ENCODE measurements around the gene TBCCD1.
"Not testable (repeated sequence)": the region's sequence is repeated elsewhere in the genome, so short reads cannot be mapped to it uniquely, and the experiment has no call there.

- not testable (repeated sequence) for TF ChIP-seq CTCF (conservative IDR thresholded peaks at IDR 0.05; ENCODE audit: low read depth, low read length); CEBPB (IDR thresholded peaks at IDR 0.05; ENCODE audit: low read depth, low read length)
These were observed 69.1 kb downstream of the TBCCD1 start for GRCh38 chr3:186498022-186498421.

Measured in IMR-90 (cell line).